RWPE2 (cell line): ENCODE data around the gene FHIT.

Experiments used
- ATAC-seq: fragments of 200-7000 bp; cut with Tn5 transposase; 3 replicates; pipeline ENCODE4 v1.9.1; 2021; ENCODE audit warnings: low read depth
- DNase-seq: peaks from one replicate; pipeline ENCODE4 v3.0.0-alpha.2; 2020; ENCODE audit warnings: low spot score
- H3K27ac ChIP-seq: fragments of 450-650 bp; 2 replicates; pipeline ENCODE4 v1.5.1; 2017; ENCODE audit warnings: mild to moderate bottlenecking; ENCODE audit not compliant: poor library complexity, severe bottlenecking
- H3K27me3 ChIP-seq: fragments of 250-450 bp; sonication (Bioruptor Pico); 2 replicates; pipeline ENCODE4 v1.5.1; 2021; ENCODE audit warnings: mild to moderate bottlenecking, moderate library complexity; ENCODE audit not compliant: insufficient read depth, poor library complexity, severe bottlenecking
- H3K36me3 ChIP-seq: fragments of 250-450 bp; sonication (Bioruptor Pico); 2 replicates; pipeline ENCODE4 v1.5.1; 2020; ENCODE audit warnings: low read depth, mild to moderate bottlenecking, moderate library complexity
- H3K4me1 ChIP-seq: fragments of 250-450 bp; sonication (Bioruptor Pico); 2 replicates; pipeline ENCODE4 v1.5.1; 2021; ENCODE audit warnings: mild to moderate bottlenecking, moderate library complexity; ENCODE audit not compliant: insufficient read depth, poor library complexity, severe bottlenecking
- H3K4me3 ChIP-seq: fragments of 250-450 bp; sonication (Bioruptor Pico); 2 replicates; pipeline ENCODE4 v1.5.1; 2021; ENCODE audit warnings: mild to moderate bottlenecking, moderate library complexity; ENCODE audit not compliant: severe bottlenecking
- H3K9me3 ChIP-seq: fragments of 250-450 bp; sonication (Bioruptor Pico); 2 replicates; pipeline ENCODE4 v1.5.1; 2021; ENCODE audit warnings: mild to moderate bottlenecking, moderate library complexity; ENCODE audit not compliant: severe bottlenecking
- CTCF ChIP-seq: fragments of 450-650 bp; IDR thresholded peaks from one replicate; pipeline ENCODE4 v1.5.1; 2017; ENCODE audit warnings: mild to moderate bottlenecking, moderate library complexity; ENCODE audit not compliant: poor library complexity, severe bottlenecking

Gene FHIT

GRCh38 chr3:61152071-61152470, 99.2 kb downstream of the FHIT start:
- no peaks in the 10 kb centered on the region for H3K9me3 ChIP-seq
- no peak overlapping the region for H3K27ac ChIP-seq
- no peak overlapping the region for H3K4me3 ChIP-seq
- DNase-seq: no peak
- H3K4me1 ChIP-seq: no peaks in the 10 kb centered on the region
- no peak for TF ChIP-seq CTCF
- ATAC-seq: no peak
- H3K27me3 ChIP-seq: no peaks in the 10 kb centered on the region
- H3K36me3 ChIP-seq: no peaks in the 10 kb centered on the region

- no peak for DNase-seq
- Histone ChIP-seq H3K36me3 (no peaks in the 10 kb centered on the region), H3K27me3 (no peaks in the 10 kb centered on the region), H3K9me3 (no peaks in the 10 kb centered on the region), H3K27ac (no peak overlapping the region), H3K4me3 (no peak overlapping the region), H3K4me1 (no peaks in the 10 kb centered on the region)
- TF ChIP-seq CTCF: no peak
- ATAC-seq: no peak
Measured at GRCh38 chr3:61149236-61149635, 102.0 kb downstream of the FHIT start.

- Histone ChIP-seq H3K4me1 (no peaks in the 10 kb centered on the region), H3K36me3 (no peaks in the 10 kb centered on the region), H3K27ac (no peak overlapping the region), H3K27me3 (no peaks in the 10 kb centered on the region), H3K9me3 (no peaks in the 10 kb centered on the region), H3K4me3 (no peak overlapping the region)
- no peak for TF ChIP-seq CTCF
- DNase-seq: no peak
- ATAC-seq: no peak
Measured at GRCh38 chr3:61146010-61146890, 105.0 kb downstream of the FHIT start.

GRCh38 chr3:61141697-61142096, 109.6 kb downstream of the FHIT start:
- Histone ChIP-seq H3K36me3 (no peaks in the 10 kb centered on the region), H3K4me3 (no peak overlapping the region), H3K27ac (no peak overlapping the region), H3K27me3 (no peaks in the 10 kb centered on the region), H3K4me1 (no peaks in the 10 kb centered on the region), H3K9me3 (no peaks in the 10 kb centered on the region)
- no peak for TF ChIP-seq CTCF
- no peak for DNase-seq
- ATAC-seq: no peak

- Histone ChIP-seq H3K9me3 (no peaks in the 10 kb centered on the region), H3K27me3 (no peaks in the 10 kb centered on the region), H3K27ac (no peak overlapping the region), H3K4me1 (no peaks in the 10 kb centered on the region), H3K36me3 (no peaks in the 10 kb centered on the region), H3K4me3 (no peak overlapping the region)
- no peak for TF ChIP-seq CTCF
- DNase-seq: no peak
- no peak for ATAC-seq
Measured at GRCh38 chr3:61141227-61141626, 110.0 kb downstream of the FHIT start.
